Measurements from ENCODE around the gene SAPCD2. TPM values are rescaled to one million over a fixed set of nuclear protein-coding genes. Genes with fewer than 3 reads are reported as not detected.

The SAPCD2 gene
- total RNA-seq, 1 experiment from 2014 or later, result 41.1 TPM

DNA sequence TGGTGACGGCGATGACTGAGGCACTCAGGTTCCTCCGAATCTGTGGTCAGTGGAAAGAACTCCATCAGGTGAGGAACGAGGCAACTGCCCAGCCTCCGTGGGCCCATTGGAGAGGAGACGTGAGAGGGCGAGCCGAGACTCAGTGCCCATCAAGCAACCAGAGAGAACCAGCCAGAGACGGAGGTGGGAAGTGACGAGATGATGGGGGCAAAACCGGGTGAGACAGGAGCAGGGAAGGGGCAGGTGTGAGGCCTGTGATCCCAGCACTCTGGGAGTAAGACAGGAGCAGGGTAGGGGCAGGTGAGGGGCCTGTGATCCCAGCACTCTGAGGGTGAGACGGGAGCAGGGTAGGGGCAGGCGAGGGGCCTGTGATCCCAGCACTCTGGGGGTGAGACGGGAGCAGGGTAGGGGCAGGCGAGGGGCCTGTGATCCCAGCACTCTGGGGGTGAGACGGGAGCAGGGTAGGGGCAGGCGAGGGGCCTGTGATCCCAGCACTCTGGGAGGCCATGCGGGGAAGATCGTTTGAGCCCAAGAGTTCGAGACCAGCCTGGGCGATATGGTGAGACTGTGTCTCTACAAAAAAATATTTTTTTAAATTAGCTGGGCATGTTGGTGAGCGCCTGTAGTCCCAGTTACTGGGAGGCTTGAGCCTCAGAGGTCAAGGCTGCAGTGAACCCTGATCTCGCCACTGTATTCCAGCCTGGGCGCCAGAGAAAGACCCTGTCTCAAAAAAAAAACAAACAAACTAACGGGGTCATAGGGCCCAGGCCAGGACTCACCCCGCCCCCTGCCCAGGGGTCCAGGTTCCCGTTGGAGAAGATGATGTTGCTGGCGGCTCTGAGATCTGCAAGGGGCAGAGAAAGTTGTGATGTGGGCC, 40.8 kb upstream of the SAPCD2 start:
- no peak overlapping the region for H3K27ac Mint-ChIP-seq (ENCODE audit: unreplicated experiment)
- BruUV-seq (replicated peaks), result no TSS peak
- CTCF ChIA-PET, result no interaction called here
- intact Hi-C loops (cut with micrococcal nuclease; ENCODE audit: unreplicated experiment), result no loop called here
- TF ChIP-seq, protein P1, sequence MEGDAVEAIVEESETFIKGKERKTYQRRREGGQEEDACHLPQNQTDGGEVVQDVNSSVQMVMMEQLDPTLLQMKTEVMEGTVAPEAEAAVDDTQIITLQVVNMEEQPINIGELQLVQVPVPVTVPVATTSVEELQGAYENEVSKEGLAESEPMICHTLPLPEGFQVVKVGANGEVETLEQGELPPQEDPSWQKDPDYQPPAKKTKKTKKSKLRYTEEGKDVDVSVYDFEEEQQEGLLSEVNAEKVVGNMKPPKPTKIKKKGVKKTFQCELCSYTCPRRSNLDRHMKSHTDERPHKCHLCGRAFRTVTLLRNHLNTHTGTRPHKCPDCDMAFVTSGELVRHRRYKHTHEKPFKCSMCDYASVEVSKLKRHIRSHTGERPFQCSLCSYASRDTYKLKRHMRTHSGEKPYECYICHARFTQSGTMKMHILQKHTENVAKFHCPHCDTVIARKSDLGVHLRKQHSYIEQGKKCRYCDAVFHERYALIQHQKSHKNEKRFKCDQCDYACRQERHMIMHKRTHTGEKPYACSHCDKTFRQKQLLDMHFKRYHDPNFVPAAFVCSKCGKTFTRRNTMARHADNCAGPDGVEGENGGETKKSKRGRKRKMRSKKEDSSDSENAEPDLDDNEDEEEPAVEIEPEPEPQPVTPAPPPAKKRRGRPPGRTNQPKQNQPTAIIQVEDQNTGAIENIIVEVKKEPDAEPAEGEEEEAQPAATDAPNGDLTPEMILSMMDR (IDR thresholded peaks at IDR 0.05; ENCODE audit: unreplicated experiment), result no peak
- peaks cover 17% of the 10 kb centered on the region for H3K36me3 Mint-ChIP-seq (ENCODE audit: insufficient read depth, unreplicated experiment)
- H3K9me3 Mint-ChIP-seq (ENCODE audit: low read depth, unreplicated experiment), result no peaks in the 10 kb centered on the region
- no peaks in the 10 kb centered on the region for H3K27me3 Mint-ChIP-seq (ENCODE audit: unreplicated experiment)
- H3K4me1 Mint-ChIP-seq (ENCODE audit: low read depth, unreplicated experiment), result no peaks in the 10 kb centered on the region
- peak overlapping the region; percentile 17 for H3K4me3 Mint-ChIP-seq (ENCODE audit: low read depth, unreplicated experiment)
- DNase-seq, result no peak

- TF ChIP-seq, protein P1 (IDR thresholded peaks at IDR 0.05; ENCODE audit: unreplicated experiment), result no peak
Measured at GRCh38 chr9:137110147-137110910, 40.0 kb upstream of the SAPCD2 start.

GRCh38 chr9:137109250-137110146, 39.1 kb upstream of the SAPCD2 start:
- CTCF ChIA-PET, result no interaction called here
- no peak overlapping the region for H3K4me3 Mint-ChIP-seq (ENCODE audit: low read depth, unreplicated experiment)
- H3K27ac Mint-ChIP-seq (ENCODE audit: unreplicated experiment), result no peak overlapping the region
- BruUV-seq (replicated peaks), result no TSS peak
- H3K36me3 Mint-ChIP-seq (ENCODE audit: insufficient read depth, unreplicated experiment), result peaks cover 18% of the 10 kb centered on the region
- TF ChIP-seq, protein P1 (IDR thresholded peaks at IDR 0.05; ENCODE audit: unreplicated experiment), result no peak
- no peaks in the 10 kb centered on the region for H3K27me3 Mint-ChIP-seq (ENCODE audit: unreplicated experiment)
- H3K9me3 Mint-ChIP-seq (ENCODE audit: low read depth, unreplicated experiment), result no peaks in the 10 kb centered on the region
- intact Hi-C loops (cut with micrococcal nuclease; ENCODE audit: unreplicated experiment), result no loop called here
- no peaks in the 10 kb centered on the region for H3K4me1 Mint-ChIP-seq (ENCODE audit: low read depth, unreplicated experiment)
- DNase-seq, result no peak

More at GRCh38 chr9:137110147-137110910, 40.0 kb upstream of the SAPCD2 start:
- H3K27ac Mint-ChIP-seq (ENCODE audit: unreplicated experiment), result no peak overlapping the region
- peaks cover 17% of the 10 kb centered on the region for H3K36me3 Mint-ChIP-seq (ENCODE audit: insufficient read depth, unreplicated experiment)
- no peak for DNase-seq
- intact Hi-C loops (cut with micrococcal nuclease; ENCODE audit: unreplicated experiment), result no loop called here
- H3K4me1 Mint-ChIP-seq (ENCODE audit: low read depth, unreplicated experiment), result no peaks in the 10 kb centered on the region
- CTCF ChIA-PET, result no interaction called here
- no TSS peak for BruUV-seq (replicated peaks)
- H3K9me3 Mint-ChIP-seq (ENCODE audit: low read depth, unreplicated experiment), result no peaks in the 10 kb centered on the region
- H3K27me3 Mint-ChIP-seq (ENCODE audit: unreplicated experiment), result no peaks in the 10 kb centered on the region
- peak overlapping the region; percentile 17 for H3K4me3 Mint-ChIP-seq (ENCODE audit: low read depth, unreplicated experiment)

DNA sequence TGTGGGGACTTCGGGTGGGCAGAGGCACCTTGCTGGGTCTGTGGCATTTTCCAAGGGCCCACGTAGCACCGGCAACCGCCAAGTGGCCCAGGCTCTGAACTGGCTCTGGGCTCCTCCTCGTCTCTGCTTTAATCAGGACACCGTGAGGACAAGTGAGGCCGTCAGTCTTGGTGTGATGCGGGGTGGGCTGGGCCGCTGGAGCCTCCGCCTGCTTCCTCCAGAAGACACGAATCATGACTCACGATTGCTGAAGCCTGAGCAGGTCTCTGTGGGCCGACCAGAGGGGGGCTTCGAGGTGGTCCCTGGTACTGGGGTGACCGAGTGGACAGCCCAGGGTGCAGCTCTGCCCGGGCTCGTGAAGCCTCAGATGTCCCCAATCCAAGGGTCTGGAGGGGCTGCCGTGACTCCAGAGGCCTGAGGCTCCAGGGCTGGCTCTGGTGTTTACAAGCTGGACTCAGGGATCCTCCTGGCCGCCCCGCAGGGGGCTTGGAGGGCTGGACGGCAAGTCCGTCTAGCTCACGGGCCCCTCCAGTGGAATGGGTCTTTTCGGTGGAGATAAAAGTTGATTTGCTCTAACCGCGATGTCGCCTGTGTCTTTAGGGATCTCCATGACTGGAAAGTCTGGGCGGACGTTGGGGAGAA, 38.4 kb upstream of the SAPCD2 start:
- Mint-ChIP-seq H3K27ac (ENCODE audit: unreplicated experiment) (no peak overlapping the region), H3K27me3 (ENCODE audit: unreplicated experiment) (no peaks in the 10 kb centered on the region), H3K4me3 (ENCODE audit: low read depth, unreplicated experiment) (no peak overlapping the region), H3K4me1 (ENCODE audit: low read depth, unreplicated experiment) (no peaks in the 10 kb centered on the region), H3K36me3 (ENCODE audit: insufficient read depth, unreplicated experiment) (peaks cover 24% of the 10 kb centered on the region), H3K9me3 (ENCODE audit: low read depth, unreplicated experiment) (no peaks in the 10 kb centered on the region)
- CTCF ChIA-PET, result no interaction called here
- no peak for DNase-seq
- intact Hi-C loops (cut with micrococcal nuclease; ENCODE audit: unreplicated experiment), result no loop called here
- no TSS peak for BruUV-seq (replicated peaks)
- TF ChIP-seq, protein P1 (IDR thresholded peaks at IDR 0.05; ENCODE audit: unreplicated experiment), result no peak
